HepG2 (cell line): Measurements from ENCODE around the gene SMIM36. TPM values are rescaled to one million over a fixed set of nuclear protein-coding genes. Genes with fewer than 3 reads are reported as not detected.

Experiments used
- ARID5B ChIP-seq: IDR thresholded peaks from 2 replicates; pipeline ENCODE4 v1.4.0; 2020; ENCODE audit warnings: mild to moderate bottlenecking, missing genetic modification reagents
- BRF2 ChIP-seq: sonication (generic); formaldehyde crosslinking; IDR thresholded peaks from 2 replicates; pipeline ENCODE4 v1.8.1; 2022; ENCODE audit warnings: mild to moderate bottlenecking, missing genetic modification reagents
- FOXA3 ChIP-seq: IDR thresholded peaks from 2 replicates; pipeline ENCODE4 v1.6.1; 2016; ENCODE audit warnings: missing genetic modification reagents, missing compliant biosample characterization
- FOXP4 ChIP-seq: sonication (generic); formaldehyde crosslinking; IDR thresholded peaks from 2 replicates; pipeline ENCODE4 v1.4.0; 2020; ENCODE audit warnings: missing genetic modification reagents
- HIVEP1 ChIP-seq: sonication (generic); formaldehyde crosslinking; IDR thresholded peaks from 2 replicates; pipeline ENCODE4 v1.4.0; 2020; ENCODE audit warnings: mild to moderate bottlenecking, missing genetic modification reagents
- HNF4G ChIP-seq, 2 experiments: sonication (generic) in 1 of 2; formaldehyde crosslinking in 1 of 2; IDR thresholded peaks; 2 replicates each; pipeline versions ENCODE4 v1.4.0 to v1.6.1; 2011 to 2020; ENCODE audit warnings: borderline replicate concordance in 2 of 2, low read depth in 2 of 2, mild to moderate bottlenecking in 2 of 2, low read length in 1 of 2, missing genetic modification reagents in 1 of 2, moderate library complexity in 1 of 2
- RORA ChIP-seq: sonication (generic); formaldehyde crosslinking; IDR thresholded peaks from 2 replicates; pipeline ENCODE4 v1.5.0; 2020; ENCODE audit warnings: mild to moderate bottlenecking, missing genetic modification reagents, moderate library complexity
- TBX2 ChIP-seq: sonication (generic); formaldehyde crosslinking; IDR thresholded peaks from 2 replicates; pipeline ENCODE4 v1.5.0; 2020; ENCODE audit warnings: missing genetic modification reagents, mild to moderate bottlenecking, borderline replicate concordance
- ZFP90 ChIP-seq: sonication (generic); formaldehyde crosslinking; IDR thresholded peaks from 2 replicates; pipeline ENCODE4 v1.8.0; 2022; ENCODE audit warnings: missing genetic modification reagents, mild to moderate bottlenecking, inconsistent platforms, borderline replicate concordance
- ZMYM3 ChIP-seq: sonication (generic); formaldehyde crosslinking; IDR thresholded peaks from 2 replicates; pipeline ENCODE4 v1.5.1; 2020; ENCODE audit warnings: mild to moderate bottlenecking, missing genetic modification reagents
- ZNF12 ChIP-seq: sonication (generic); formaldehyde crosslinking; IDR thresholded peaks from 2 replicates; pipeline ENCODE4 v1.5.0; 2020; ENCODE audit warnings: missing genetic modification reagents
- ZNF414 ChIP-seq: sonication (generic); formaldehyde crosslinking; IDR thresholded peaks from 2 replicates; pipeline ENCODE4 v1.5.0; 2020; ENCODE audit warnings: missing genetic modification reagents
- ZNF513 ChIP-seq: sonication (generic); formaldehyde crosslinking; conservative IDR thresholded peaks from 2 replicates; pipeline ENCODE4 v1.5.0; 2020; ENCODE audit warnings: missing genetic modification reagents
- ZNF710 ChIP-seq: sonication (generic); formaldehyde crosslinking; IDR thresholded peaks from 2 replicates; pipeline ENCODE4 v1.5.0; 2020; ENCODE audit warnings: mild to moderate bottlenecking, missing genetic modification reagents, borderline replicate concordance
- ZNF746 ChIP-seq: sonication (generic); formaldehyde crosslinking; IDR thresholded peaks from 2 replicates; pipeline ENCODE4 v1.8.0; 2022; ENCODE audit warnings: mild to moderate bottlenecking, missing genetic modification reagents
- ZSCAN12 ChIP-seq: sonication (generic); formaldehyde crosslinking; IDR thresholded peaks from 2 replicates; pipeline ENCODE4 v1.9.0; 2021; ENCODE audit warnings: mild to moderate bottlenecking, missing genetic modification reagents
- ZSCAN25 ChIP-seq: sonication (generic); formaldehyde crosslinking; IDR thresholded peaks from 2 replicates; pipeline ENCODE4 v1.8.0; 2022; ENCODE audit warnings: mild to moderate bottlenecking, missing genetic modification reagents
- polyA plus RNA-seq, 8 experiments: library from polyadenylated mRNA; depleted of rRNA in 3 of 8; stranded (reverse) in 7 of 8; unstranded in 1 of 8; fragments of >200 nt; fragmentation: Illumina TruSeq in 4 of 8; extraction: Trizol in 4 of 8; gene quantifications; 2 replicates each; pipeline versions ENCODE4 v1.2.1 to v1.2.3, GENCODE V29; 2011 to 2016; ENCODE audit warnings: low read depth in 4 of 8, missing spikeins in 1 of 8, mixed read lengths in 1 of 8; ENCODE audit not compliant: insufficient read depth in 1 of 8
- total RNA-seq, 5 experiments: library from RNA; depleted of rRNA; stranded (reverse); fragments of >200 nt; fragmentation: Illumina TruSeq; extraction: Trizol; gene quantifications; 2 replicates each; pipeline ENCODE4 v1.2.3, GENCODE V29; 2016; ENCODE audit warnings: low read depth in 1 of 5

Gene SMIM36
- total and polyA plus RNA-seq, 2 of the 13 experiments (the other 11 are each of a cell fraction or from before 2014, with no cell fraction given) = not detected

- TF ChIP-seq ARID5B (peak; percentile 86), FOXP4 (CRISPR knock-in tag) (peak; percentile 96), FOXA3 (CRISPR knock-in tag) (peak; percentile 90), ZNF513 (no peak), BRF2 (CRISPR knock-in tag) (peak; percentile 26; the same call in 1 of the 2 replicates), ZMYM3 (CRISPR knock-in tag) (no peak), ZNF12 (CRISPR knock-in tag) (no peak; the same call in 1 of the 2 replicates), HIVEP1 (CRISPR knock-in tag) (no peak), ZNF414 (CRISPR knock-in tag) (no peak), HNF4G (IDR thresholded peaks at IDR 0.05; ENCODE audit: borderline replicate concordance, low read depth, low read length) (peak; percentile 23; the same call in 1 of the 2 replicates), HNF4G (CRISPR knock-in tag; IDR thresholded peaks at IDR 0.05; ENCODE audit: borderline replicate concordance, low read depth) (no peak), ZFP90 (CRISPR knock-in tag) (peak; percentile 67; the same call in 1 of the 2 replicates), ZSCAN12 (CRISPR knock-in tag) (no peak), ZSCAN25 (CRISPR knock-in tag) (peak; percentile 14; the same call in 1 of the 2 replicates), TBX2 (peak; percentile 89), ZNF746 (CRISPR knock-in tag) (0 out of 2 replicates have a peak, but pooled peaks have one; percentile 25), ZNF710 (CRISPR knock-in tag) (peak; percentile 68), RORA (CRISPR knock-in tag) (no peak)
Measured at GRCh38 chr17:55433029-55433628, 78.1 kb downstream of the SMIM36 start (continued).
